ENCODE data around the gene ZNF692. TPM values are rescaled to one million over a fixed set of nuclear protein-coding genes. Genes with fewer than 3 reads are reported as not detected.
"Not testable (repeated sequence)": the region's sequence is repeated elsewhere in the genome, so short reads cannot be mapped to it uniquely, and the experiment has no call there.

The ZNF692 gene
- total RNA-seq, 2 donors from 2014 or later, result 21.1 to 35.3 TPM

GRCh38 chr1:248885646-248886045, 26.8 kb upstream of the ZNF692 start:
- no peak for TF ChIP-seq CTCF (IDR thresholded peaks at IDR 0.05)
- no peaks in the 10 kb centered on the region for H3K27me3 ChIP-seq (replicated peaks; ENCODE audit: insufficient read depth)
- H3K9me3 ChIP-seq, result no peaks in the 10 kb centered on the region
- no peak overlapping the region for H3K4me3 ChIP-seq
- DNase-seq (ENCODE audit: low spot score) (no peak), ATAC-seq (ENCODE audit: insufficient number of reproducible peaks, low FRiP score, low read depth) (no peak)
- no peaks in the 10 kb centered on the region for H3K36me3 ChIP-seq
- no peaks in the 10 kb centered on the region for H3K4me1 ChIP-seq (ENCODE audit: control insufficient read depth in 1 of 2, low read depth in 2 of 2)
- H3K27ac ChIP-seq, result no peak overlapping the region

GRCh38 chr1:248884632-248885295, 25.9 kb upstream of the ZNF692 start:
- DNase-seq (ENCODE audit: low spot score) (no peak), ATAC-seq (ENCODE audit: insufficient number of reproducible peaks, low FRiP score, low read depth) (no peak)
- TF ChIP-seq CTCF (IDR thresholded peaks at IDR 0.05), result no peak
- Histone ChIP-seq H3K9me3 (no peaks in the 10 kb centered on the region), H3K4me1 (ENCODE audit: control insufficient read depth in 1 of 2, low read depth in 2 of 2) (no peaks in the 10 kb centered on the region), H3K27ac (no peak overlapping the region), H3K36me3 (no peaks in the 10 kb centered on the region), H3K27me3 (replicated peaks; ENCODE audit: insufficient read depth) (no peaks in the 10 kb centered on the region), H3K4me3 (no peak overlapping the region)

GRCh38 chr1:248882427-248882826, 23.5 kb upstream of the ZNF692 start:
- not testable (repeated sequence) for H3K27me3 ChIP-seq (replicated peaks; ENCODE audit: insufficient read depth); ATAC-seq (ENCODE audit: insufficient number of reproducible peaks, low FRiP score, low read depth); H3K9me3 ChIP-seq; H3K4me1 ChIP-seq (ENCODE audit: control insufficient read depth in 1 of 2, low read depth in 2 of 2); H3K36me3 ChIP-seq; H3K4me3 ChIP-seq; DNase-seq (ENCODE audit: low spot score); H3K27ac ChIP-seq

- DNase-seq (ENCODE audit: low spot score), result no peak
- Histone ChIP-seq H3K36me3 (no peaks in the 10 kb centered on the region), H3K4me1 (ENCODE audit: control insufficient read depth in 1 of 2, low read depth in 2 of 2) (no peaks in the 10 kb centered on the region), H3K27me3 (replicated peaks; ENCODE audit: insufficient read depth) (no peaks in the 10 kb centered on the region), H3K9me3 (no peaks in the 10 kb centered on the region), H3K27ac (no peak overlapping the region), H3K4me3 (no peak overlapping the region)
- TF ChIP-seq CTCF (IDR thresholded peaks at IDR 0.05), result no peak
- ATAC-seq (ENCODE audit: insufficient number of reproducible peaks, low FRiP score, low read depth), result no peak
These were observed 22.4 kb upstream of the ZNF692 start for GRCh38 chr1:248881261-248881660.

- H3K4me1 ChIP-seq (ENCODE audit: control insufficient read depth in 1 of 2, low read depth in 2 of 2), result no peaks in the 10 kb centered on the region
- H3K27ac ChIP-seq, result peak overlapping the region; percentile 93 to 98
- no peaks in the 10 kb centered on the region for H3K36me3 ChIP-seq
- DNase-seq (ENCODE audit: low spot score) (no peak), ATAC-seq (ENCODE audit: insufficient number of reproducible peaks, low FRiP score, low read depth) (peak; percentile 78)
- peak overlapping the region; percentile 69 for H3K4me3 ChIP-seq
- peak; percentile 8 for TF ChIP-seq CTCF (IDR thresholded peaks at IDR 0.05)
- no peaks in the 10 kb centered on the region for H3K27me3 ChIP-seq (replicated peaks; ENCODE audit: insufficient read depth)
- H3K9me3 ChIP-seq, result no peaks in the 10 kb centered on the region
These were observed 15.2 kb upstream of the ZNF692 start for GRCh38 chr1:248873993-248874533.
